HepG2 (cell line): ENCODE data around the gene IL1R1. TPM values are rescaled to one million over a fixed set of nuclear protein-coding genes. Genes with fewer than 3 reads are reported as not detected.

Source experiments
- ATAC-seq: fragments of 200-7000 bp; cut with Tn5 transposase; 3 replicates; pipeline ENCODE4 v1.9.1; 2020; ENCODE audit warnings: mild to moderate bottlenecking, moderate library complexity
- BruUV-seq: library from RNA; stranded (reverse); fragments of 400-500 nt; replicated peaks from 2 replicates; lab custom pipeline; 2021; lab: Mats Ljungman, UMichigan
- CTCF ChIA-PET: fragments of 300-600 bp; formaldehyde crosslinking; extraction: SDS; loops from one replicate; lab custom pipeline; 2021; ENCODE audit warnings: low total read pairs, inconsistent platforms, low intra/inter-chr PET ratio; lab: Yijun Ruan, JAX
- POLR2A ChIA-PET: fragments of 350-600 bp; sonication (Branson Sonifier 250); formaldehyde crosslinking; loops from one replicate; lab custom pipeline; 2020; ENCODE audit warnings: antibody characterized with exemption, inconsistent platforms; lab: Yijun Ruan, JAX
- DNase-seq: peaks from one replicate; pipeline ENCODE4 v3.0.0-alpha.2; 2015; ENCODE audit warnings: low spot score
- FAIRE-seq: peaks from 3 replicates; lab custom pipeline; 2011; peaks lifted over from hg19 to GRCh38; lab: Jason Lieb, UNC
- H2AFZ ChIP-seq: one replicate; pipeline ENCODE4 v1.6.1; 2011; ENCODE audit warnings: low read length, inconsistent platforms
- H3K27ac ChIP-seq: fragments of 300-600 bp; 3 replicates; pipeline ENCODE4 v1.8.0; 2011; ENCODE audit warnings: mixed run types, mild to moderate bottlenecking, mixed read lengths, low read length, inconsistent platforms; ENCODE audit not compliant: insufficient read depth; ENCODE audit errors: extremely low read length
- H3K27me3 ChIP-seq, 2 experiments: fragments of 200-600 bp in 1 of 2; 2 replicates in 1 of 2; 3 replicates in 1 of 2; pipeline versions ENCODE4 v1.6.0 to v1.8.0; 2011; ENCODE audit warnings: low read length in 2 of 2, mild to moderate bottlenecking in 2 of 2, moderate library complexity in 2 of 2, inconsistent platforms in 1 of 2; ENCODE audit not compliant: insufficient read depth in 2 of 2, control insufficient read depth in 1 of 2
- H3K36me3 ChIP-seq, 2 experiments: fragments of 200-600 bp in 1 of 2; replicated peaks in 1 of 2; 2 replicates in 1 of 2; 3 replicates in 1 of 2; pipeline versions ENCODE4 v1.5.1 to v1.8.0; 2011; ENCODE audit warnings: low read length in 2 of 2, inconsistent platforms in 1 of 2; ENCODE audit not compliant: insufficient read depth in 2 of 2, control insufficient read depth in 1 of 2
- H3K4me1 ChIP-seq: 2 replicates; pipeline ENCODE4 v1.5.1; 2012; ENCODE audit warnings: low read length, inconsistent platforms; ENCODE audit not compliant: insufficient read depth
- H3K4me2 ChIP-seq: 2 replicates; pipeline ENCODE4 v1.6.0; 2011; ENCODE audit warnings: low read depth, low read length, inconsistent platforms
- H3K4me3 ChIP-seq, 3 experiments: fragments of 200-600 bp in 1 of 3; sonication (generic), shearing (Covaris generic) in 1 of 3; replicated peaks in 1 of 3; 2 replicates each; pipeline ENCODE4 v1.5.1; 2011 to 2016; ENCODE audit warnings: low read length in 3 of 3, inconsistent platforms in 2 of 3, low read depth in 2 of 3, mild to moderate bottlenecking in 2 of 3, control low read depth in 1 of 3, mixed read lengths in 1 of 3; ENCODE audit not compliant: insufficient read depth in 1 of 3
- H3K79me2 ChIP-seq: one replicate; pipeline ENCODE4 v1.6.1; 2011; ENCODE audit warnings: low read length, inconsistent platforms; ENCODE audit not compliant: insufficient read depth
- H3K9ac ChIP-seq: 2 replicates; pipeline ENCODE4 v1.6.0; 2011; ENCODE audit warnings: mild to moderate bottlenecking, low read depth, low read length, inconsistent platforms; ENCODE audit not compliant: insufficient read depth
- H3K9me3 ChIP-seq: 2 replicates; pipeline ENCODE4 v1.5.1; 2012; ENCODE audit warnings: mild to moderate bottlenecking, low read length
- H4K20me1 ChIP-seq: 2 replicates; pipeline ENCODE4 v1.6.0; 2011; ENCODE audit warnings: inconsistent platforms, mild to moderate bottlenecking, low read length, moderate library complexity; ENCODE audit not compliant: insufficient read depth
- BHLHE40 ChIP-seq: IDR thresholded peaks from 2 replicates; pipeline ENCODE4 v1.6.1; 2011; ENCODE audit warnings: low read length, improper control_type of control experiment
- FOSL2 ChIP-seq: sonication (generic); formaldehyde crosslinking; IDR thresholded peaks from 2 replicates; pipeline ENCODE4 v1.4.0; 2020; ENCODE audit warnings: missing genetic modification reagents
- FOXA1 ChIP-seq, 2 experiments: fragments of 450-650 bp in 1 of 2; sonication (generic) in 1 of 2; formaldehyde crosslinking in 1 of 2; IDR thresholded peaks; 2 replicates each; pipeline versions ENCODE4 v1.4.0 to v1.6.1; 2016 to 2020; ENCODE audit warnings: missing genetic modification reagents in 1 of 2
- GATAD2A ChIP-seq: IDR thresholded peaks from 2 replicates; pipeline ENCODE4 v1.6.1; 2016
- TOPORS ChIP-seq: sonication (generic); formaldehyde crosslinking; IDR thresholded peaks from 2 replicates; pipeline ENCODE4 v1.8.0; 2023; ENCODE audit warnings: mild to moderate bottlenecking, missing genetic modification reagents
- ZNF441 ChIP-seq: sonication (generic); formaldehyde crosslinking; IDR thresholded peaks from 2 replicates; pipeline ENCODE4 v1.7.0; 2021; ENCODE audit warnings: missing genetic modification reagents, borderline replicate concordance
- ZNF644 ChIP-seq: IDR thresholded peaks from 2 replicates; pipeline ENCODE4 v1.6.1; 2016; ENCODE audit warnings: low read depth
- WGBS: methylation state at CpG from one replicate; pipeline ENCODE4 v1.1.6; 2017; ENCODE audit warnings: low lambda C conversion rate; 5-methylcytosine and 5-hydroxymethylcytosine counted together
- in situ Hi-C: cut with HindIII; loops from 2 replicates; pipeline ENCODE4 v1.10.0; 2017; ENCODE audit warnings: low pct_unique_long_range_greater_than_20kb; ENCODE audit not compliant: extremely low pct_ligation_motif_present
- intact Hi-C: fragments of 100-400 bp; cut with micrococcal nuclease; formaldehyde crosslinking; loops from one replicate; pipeline ENCODE4 v1.10.0; 2022; ENCODE audit not compliant: unreplicated experiment
- polyA plus RNA-seq, 8 experiments: library from polyadenylated mRNA; depleted of rRNA in 3 of 8; stranded (reverse) in 7 of 8; unstranded in 1 of 8; fragments of >200 nt; fragmentation: Illumina TruSeq in 4 of 8; extraction: Trizol in 4 of 8; gene quantifications; 2 replicates each; pipeline versions ENCODE4 v1.2.1 to v1.2.3, GENCODE V29; 2011 to 2016; ENCODE audit warnings: low read depth in 4 of 8, missing spikeins in 1 of 8, mixed read lengths in 1 of 8; ENCODE audit not compliant: insufficient read depth in 1 of 8
- total RNA-seq, 5 experiments: library from RNA; depleted of rRNA; stranded (reverse); fragments of >200 nt; fragmentation: Illumina TruSeq; extraction: Trizol; gene quantifications; 2 replicates each; pipeline ENCODE4 v1.2.3, GENCODE V29; 2016; ENCODE audit warnings: low read depth in 1 of 5
- TF ChIP-seq, protein P1 (sequence below): sonication (generic); formaldehyde crosslinking; IDR thresholded peaks from 2 replicates; pipeline ENCODE4 v1.4.0; 2020; ENCODE audit warnings: missing genetic modification reagents, borderline replicate concordance
- TF ChIP-seq, protein P2 (sequence below): sonication (generic); formaldehyde crosslinking; IDR thresholded peaks from 2 replicates; pipeline ENCODE4 v1.4.0; 2020; ENCODE audit warnings: mild to moderate bottlenecking, missing genetic modification reagents

IL1R1 gene
- total and polyA plus RNA-seq, 2 of the 13 experiments (the other 11 are each of a cell fraction or from before 2014, with no cell fraction given) = 38.0 to 93.1 TPM

GRCh38 chr2:102147935-102148334 is 5.4 kb downstream of the IL1R1 start:
- Histone ChIP-seq H3K9ac (no peak overlapping the region), H3K79me2 (peaks cover 95% of the 10 kb centered on the region), H3K4me3 (no peak overlapping the region), H3K27me3 (no peaks in the 10 kb centered on the region; a peak in 1 of 5 replicates), H4K20me1 (no peaks in the 10 kb centered on the region), H3K27ac (no peak overlapping the region), H3K9me3 (peaks cover 4% of the 10 kb centered on the region; the same call in 1 of the 2 replicates), H2AFZ (no peak overlapping the region), H3K36me3 (peaks cover 15 to 64% of the 10 kb centered on the region in 2 experiments)
- DNase-seq = no peak
- no TSS peak for BruUV-seq
- in situ Hi-C loops (no loop called here), intact Hi-C loops (no loop called here)
- POLR2A ChIA-PET = interaction anchor here (1.1 to 1.4 kb wide), 3 partner anchors 8 to 115 kb away, joined by 3 to 6 read pairs (median 4); no protein-coding TSS in a partner anchor
- CTCF ChIA-PET = no interaction called here
- no peak for ATAC-seq
- 93% methylated on average over 3 of the region's 3 CpGs for WGBS
- FAIRE-seq = no peak
- TF ChIP-seq ZNF441 (CRISPR knock-in tag) = no peak
- TF ChIP-seq TOPORS (CRISPR knock-in tag) = no peak
- TF ChIP-seq FOSL2 = peak; percentile 72
- TF ChIP-seq, protein P1, sequence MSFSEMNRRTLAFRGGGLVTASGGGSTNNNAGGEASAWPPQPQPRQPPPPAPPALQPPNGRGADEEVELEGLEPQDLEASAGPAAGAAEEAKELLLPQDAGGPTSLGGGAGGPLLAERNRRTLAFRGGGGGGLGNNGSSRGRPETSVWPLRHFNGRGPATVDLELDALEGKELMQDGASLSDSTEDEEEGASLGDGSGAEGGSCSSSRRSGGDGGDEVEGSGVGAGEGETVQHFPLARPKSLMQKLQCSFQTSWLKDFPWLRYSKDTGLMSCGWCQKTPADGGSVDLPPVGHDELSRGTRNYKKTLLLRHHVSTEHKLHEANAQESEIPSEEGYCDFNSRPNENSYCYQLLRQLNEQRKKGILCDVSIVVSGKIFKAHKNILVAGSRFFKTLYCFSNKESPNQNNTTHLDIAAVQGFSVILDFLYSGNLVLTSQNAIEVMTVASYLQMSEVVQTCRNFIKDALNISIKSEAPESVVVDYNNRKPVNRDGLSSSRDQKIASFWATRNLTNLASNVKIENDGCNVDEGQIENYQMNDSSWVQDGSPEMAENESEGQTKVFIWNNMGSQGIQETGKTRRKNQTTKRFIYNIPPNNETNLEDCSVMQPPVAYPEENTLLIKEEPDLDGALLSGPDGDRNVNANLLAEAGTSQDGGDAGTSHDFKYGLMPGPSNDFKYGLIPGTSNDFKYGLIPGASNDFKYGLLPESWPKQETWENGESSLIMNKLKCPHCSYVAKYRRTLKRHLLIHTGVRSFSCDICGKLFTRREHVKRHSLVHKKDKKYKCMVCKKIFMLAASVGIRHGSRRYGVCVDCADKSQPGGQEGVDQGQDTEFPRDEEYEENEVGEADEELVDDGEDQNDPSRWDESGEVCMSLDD (CRISPR knock-in tag) = no peak
- TF ChIP-seq, protein P2, sequence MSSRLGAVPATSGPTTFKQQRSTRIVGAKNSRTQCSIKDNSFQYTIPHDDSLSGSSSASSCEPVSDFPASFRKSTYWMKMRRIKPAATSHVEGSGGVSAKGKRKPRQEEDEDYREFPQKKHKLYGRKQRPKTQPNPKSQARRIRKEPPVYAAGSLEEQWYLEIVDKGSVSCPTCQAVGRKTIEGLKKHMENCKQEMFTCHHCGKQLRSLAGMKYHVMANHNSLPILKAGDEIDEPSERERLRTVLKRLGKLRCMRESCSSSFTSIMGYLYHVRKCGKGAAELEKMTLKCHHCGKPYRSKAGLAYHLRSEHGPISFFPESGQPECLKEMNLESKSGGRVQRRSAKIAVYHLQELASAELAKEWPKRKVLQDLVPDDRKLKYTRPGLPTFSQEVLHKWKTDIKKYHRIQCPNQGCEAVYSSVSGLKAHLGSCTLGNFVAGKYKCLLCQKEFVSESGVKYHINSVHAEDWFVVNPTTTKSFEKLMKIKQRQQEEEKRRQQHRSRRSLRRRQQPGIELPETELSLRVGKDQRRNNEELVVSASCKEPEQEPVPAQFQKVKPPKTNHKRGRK = no peak
- 0 out of 2 replicates have a peak, but pooled peaks have one; percentile 9 for TF ChIP-seq BHLHE40
- TF ChIP-seq FOXA1 (IDR thresholded peaks at IDR 0.05) = no peak
- peak; percentile 21; the same call in 1 of the 2 replicates for TF ChIP-seq FOXA1 (CRISPR knock-in tag; IDR thresholded peaks at IDR 0.05)
- peak; percentile 51; the same call in 1 of the 2 replicates for TF ChIP-seq ZNF644 (CRISPR knock-in tag)
- TF ChIP-seq GATAD2A = peak; percentile 14; the same call in 1 of the 2 replicates
- TF ChIP-seq, all 625 proteins: peak for 5
- Histone ChIP-seq H3K4me1 (peaks cover 91% of the 10 kb centered on the region), H3K4me2 (peak overlapping the region; percentile 98)
